Tibial nerve (tissue), 3 donors: ENCODE measurements around the gene BARX1.

ENCODE experiments used
- CTCF ChIP-seq, 5 experiments: fragments of 200-600 bp in 3 of 5; fragments of 450-650 bp in 2 of 5; sonication (generic) in 3 of 5; IDR thresholded peaks; one replicate each; pipeline ENCODE4 v1.5.1; 2016 to 2019; ENCODE audit warnings: antibody characterized with exemption in 5 of 5, mild to moderate bottlenecking in 3 of 5, moderate library complexity in 2 of 5
- POLR2A ChIP-seq, 2 donors: fragments of 450-650 bp; IDR thresholded peaks; one replicate each; pipeline ENCODE4 v1.6.1; 2017; ENCODE audit warnings: antibody characterized with exemption in 2 of 2, mild to moderate bottlenecking in 2 of 2, moderate library complexity in 2 of 2

GRCh38 chr9:93949073-93949693, 6.0 kb downstream of the BARX1 start:
- TF ChIP-seq CTCF (IDR thresholded peaks at IDR 0.05) (no peak), POLR2A (IDR thresholded peaks at IDR 0.05) (no peak)
